Frontal cortex (tissue), 4 donors: Measurements from ENCODE around the gene SELENOI. TPM values are rescaled to one million over a fixed set of nuclear protein-coding genes. Genes with fewer than 3 reads are reported as not detected.

Source experiments
- DNase-seq, 2 donors: peaks; one replicate each; pipeline ENCODE4 v3.0.0; 2012; ENCODE audit warnings: low spot score in 2 of 2
- FAIRE-seq: peaks from 2 replicates; lab custom pipeline; 2012; peaks lifted over from hg19 to GRCh38; lab: Jason Lieb, UNC
- total RNA-seq: library from RNA; depleted of rRNA; stranded (reverse); fragments of >200 nt; gene quantifications from one replicate; pipeline ENCODE4 v1.2.3, GENCODE V29; 2014
- donor health status: control.
- donor health status: control.
- donor health status: control.

SELENOI gene
- total RNA-seq, 1 donor from 2014 or later, result 63.6 TPM

- no peak for FAIRE-seq
- no peak for DNase-seq
Observed at GRCh38 chr2:26442301-26442700, 96.4 kb downstream of the SELENOI start.

GRCh38 chr2:26442707-26443106 lies 96.8 kb downstream of the SELENOI start:
- FAIRE-seq, result no peak
- DNase-seq, result no peak

- FAIRE-seq (no peak), DNase-seq (no peak)
Observed at GRCh38 chr2:26444236-26444635, 98.3 kb downstream of the SELENOI start.

Other genes starting within 250 kb of the SELENOI start
- 6.1 TPM for gene GAREM2, start 173.1 kb upstream of the SELENOI start, total RNA-seq
- gene HADHA, start 101.5 kb upstream of the SELENOI start, total RNA-seq, result 85.2 TPM
- gene HADHB, start 101.2 kb upstream of the SELENOI start, total RNA-seq, result 37.9 TPM
- gene ADGRF3, start 646 bp downstream of the SELENOI start, total RNA-seq, result under 0.01 TPM
- 9.0 TPM for gene DRC1, start 55.8 kb downstream of the SELENOI start, total RNA-seq
- 1.6 TPM for gene OTOF, start 132.0 kb downstream of the SELENOI start, total RNA-seq